WI38 (cell line): Measurements from ENCODE around the gene CDK5RAP3.

Source experiments
- H3K4me3 ChIP-seq: 2 replicates; pipeline ENCODE4 v1.5.1; 2011; ENCODE audit warnings: low read depth, mild to moderate bottlenecking, control low read depth, low read length
- TF ChIP-seq, protein P1 (sequence below): IDR thresholded peaks from 2 replicates; pipeline ENCODE4 v1.5.1; 2012; ENCODE audit warnings: low read depth, mild to moderate bottlenecking, control low read depth, low read length

Gene CDK5RAP3

GRCh38 chr17:47956791-47957590, 13.9 kb upstream of the CDK5RAP3 start:
- TF ChIP-seq, protein P1, sequence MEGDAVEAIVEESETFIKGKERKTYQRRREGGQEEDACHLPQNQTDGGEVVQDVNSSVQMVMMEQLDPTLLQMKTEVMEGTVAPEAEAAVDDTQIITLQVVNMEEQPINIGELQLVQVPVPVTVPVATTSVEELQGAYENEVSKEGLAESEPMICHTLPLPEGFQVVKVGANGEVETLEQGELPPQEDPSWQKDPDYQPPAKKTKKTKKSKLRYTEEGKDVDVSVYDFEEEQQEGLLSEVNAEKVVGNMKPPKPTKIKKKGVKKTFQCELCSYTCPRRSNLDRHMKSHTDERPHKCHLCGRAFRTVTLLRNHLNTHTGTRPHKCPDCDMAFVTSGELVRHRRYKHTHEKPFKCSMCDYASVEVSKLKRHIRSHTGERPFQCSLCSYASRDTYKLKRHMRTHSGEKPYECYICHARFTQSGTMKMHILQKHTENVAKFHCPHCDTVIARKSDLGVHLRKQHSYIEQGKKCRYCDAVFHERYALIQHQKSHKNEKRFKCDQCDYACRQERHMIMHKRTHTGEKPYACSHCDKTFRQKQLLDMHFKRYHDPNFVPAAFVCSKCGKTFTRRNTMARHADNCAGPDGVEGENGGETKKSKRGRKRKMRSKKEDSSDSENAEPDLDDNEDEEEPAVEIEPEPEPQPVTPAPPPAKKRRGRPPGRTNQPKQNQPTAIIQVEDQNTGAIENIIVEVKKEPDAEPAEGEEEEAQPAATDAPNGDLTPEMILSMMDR, result no peak
- no peak overlapping the region for H3K4me3 ChIP-seq

DNA sequence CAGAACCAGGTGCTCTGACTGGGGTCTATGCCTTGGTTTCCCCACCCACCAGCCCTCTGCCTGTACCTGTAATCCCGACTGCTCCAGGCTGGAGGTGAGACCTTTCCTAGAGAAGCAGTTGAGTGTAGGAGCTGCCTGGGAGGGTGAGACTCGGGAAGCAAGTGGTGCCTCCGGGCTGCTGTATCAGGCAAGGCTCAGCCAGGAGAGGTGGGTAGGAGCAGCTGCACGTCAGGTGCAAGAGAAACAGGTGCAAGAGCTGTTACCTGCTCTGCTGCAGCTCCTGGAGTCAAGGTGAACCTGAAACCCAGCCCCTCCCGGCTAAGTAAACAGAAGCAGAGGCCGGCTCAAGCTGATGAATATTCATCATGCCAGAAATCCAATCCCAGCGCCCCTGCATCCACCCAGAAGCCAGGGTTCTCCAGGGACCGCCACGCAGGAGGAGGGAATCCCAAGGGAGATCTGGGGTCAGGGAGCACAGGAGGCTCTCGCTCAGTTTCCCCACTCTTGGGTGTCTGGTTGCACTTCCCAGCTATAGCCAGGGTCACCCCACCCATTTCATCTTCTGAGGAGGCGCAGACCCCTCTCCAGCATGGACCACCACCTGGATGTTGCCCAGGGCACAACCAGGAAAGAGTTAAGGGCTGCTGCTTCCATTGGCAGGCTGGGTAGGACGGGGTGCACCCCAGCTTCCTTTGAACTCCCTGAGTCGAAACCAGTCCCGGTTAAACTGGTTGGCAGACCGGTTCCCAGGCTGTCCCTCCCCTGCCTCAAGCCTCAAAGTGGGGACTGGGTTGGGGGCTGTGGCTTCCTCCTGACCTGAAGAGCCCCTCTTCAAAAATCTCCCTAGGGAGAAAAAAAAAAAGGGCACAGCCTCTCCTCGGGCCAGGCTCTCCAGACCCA, 13.1 kb upstream of the CDK5RAP3 start, which contains the start of gene PRR15L:
PRR15L (minus strand) TSS at position 293 of the 900 bp plus-strand sequence. CDS start 4,649 bp downstream, outside the sequence.
- H3K4me3 ChIP-seq, result no peak within 1 kb of the TSS

DNA sequence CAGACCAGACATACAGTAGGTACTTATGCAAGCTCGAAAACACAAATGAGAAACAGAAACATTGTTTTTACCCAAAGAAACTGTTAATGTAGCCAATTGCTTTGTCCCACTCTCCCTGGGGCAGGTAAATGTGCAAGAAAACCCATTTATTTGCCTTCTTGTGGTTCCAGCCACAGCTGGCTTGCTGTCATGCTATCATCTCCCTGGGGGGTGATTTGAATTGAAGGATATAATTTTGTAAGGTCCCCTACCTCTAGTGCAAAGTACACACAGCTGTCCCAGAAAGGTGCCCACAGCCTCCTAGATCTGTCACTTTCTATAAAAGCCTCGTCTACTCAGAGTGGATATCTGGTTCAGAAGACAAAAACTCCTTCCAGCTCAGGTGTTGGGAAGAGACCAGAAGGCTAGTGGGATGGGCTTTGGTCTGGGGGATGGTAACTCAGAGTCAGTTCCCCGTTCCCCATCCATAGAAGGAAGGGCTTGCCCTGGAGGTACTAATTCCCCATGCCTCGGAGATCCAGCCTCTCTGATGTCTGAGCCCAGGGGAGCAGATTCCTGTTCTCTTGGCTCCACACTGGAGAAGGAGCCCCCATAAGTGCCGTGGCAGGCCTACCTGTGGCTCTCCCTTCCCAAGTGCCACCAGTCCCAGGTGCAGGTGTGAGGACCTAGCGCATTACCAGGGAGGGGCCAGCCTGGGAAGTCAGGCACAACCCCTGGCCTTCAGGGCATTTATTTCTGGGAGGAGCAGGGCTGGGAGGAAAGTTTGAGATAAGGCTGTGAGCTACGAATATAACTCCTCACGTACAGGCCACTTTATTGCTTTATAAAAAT, 10.9 kb upstream of the CDK5RAP3 start:
- TF ChIP-seq, protein P1, result no peak
- no peak overlapping the region for H3K4me3 ChIP-seq

More for the DNA sequence above, 13.1 kb upstream of the CDK5RAP3 start, which contains the start of gene PRR15L:
- TF ChIP-seq, protein P1, result no peak

GRCh38 chr17:47961406-47961805, 9.5 kb upstream of the CDK5RAP3 start:
- TF ChIP-seq, protein P1, result no peak
- no peak overlapping the region for H3K4me3 ChIP-seq

- H3K4me3 ChIP-seq, result no peak overlapping the region
- TF ChIP-seq, protein P1, result no peak
Measured at GRCh38 chr17:47962901-47963300, 8.0 kb upstream of the CDK5RAP3 start.

DNA sequence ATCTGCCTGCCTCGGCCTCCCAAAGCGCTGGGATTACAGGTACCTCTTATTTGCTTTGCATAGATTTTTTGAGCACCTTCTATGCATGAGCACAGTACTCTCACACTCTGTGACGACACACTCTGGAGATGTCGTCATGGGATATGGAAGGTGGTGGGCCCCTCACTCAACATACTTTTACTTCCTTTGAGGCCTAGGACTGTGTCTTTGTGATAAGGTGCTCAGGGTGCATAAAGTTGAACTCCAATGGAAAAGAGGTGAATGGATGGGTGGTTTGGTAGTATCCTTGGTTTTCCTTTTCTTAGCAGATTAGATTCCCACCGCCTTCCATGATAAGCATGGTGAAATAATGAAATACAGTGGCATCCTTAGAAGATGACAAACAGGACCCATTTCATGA, 6.1 kb upstream of the CDK5RAP3 start:
- TF ChIP-seq, protein P1, result no peak
- H3K4me3 ChIP-seq, result no peak overlapping the region
